GM23338 (cell line): Measurements from ENCODE around the gene KLF7. TPM values are rescaled to one million over a fixed set of nuclear protein-coding genes. Genes with fewer than 3 reads are reported as not detected.

Experiments
- CREB1 ChIP-seq: fragments of 250-450 bp; sonication (Bioruptor Pico); IDR thresholded peaks from 2 replicates; pipeline ENCODE4 v1.5.0; 2020; ENCODE audit warnings: low read depth, mild to moderate bottlenecking, moderate library complexity
- CTCF ChIP-seq, 2 experiments: fragments of 200-600 bp in 1 of 2; sonication (generic) in 1 of 2; conservative IDR thresholded peaks; 2 replicates each; pipeline versions ENCODE4 v1.5.1 to v1.6.1; 2016 to 2017; ENCODE audit warnings: antibody characterized with exemption in 2 of 2, low read depth in 2 of 2, mild to moderate bottlenecking in 2 of 2, moderate library complexity in 1 of 2
- EZH2 ChIP-seq: fragments of 200-600 bp; sonication (generic); IDR thresholded peaks from one replicate; pipeline ENCODE4 v1.8.0; 2017; ENCODE audit warnings: antibody characterized with exemption, mild to moderate bottlenecking, low read depth; ENCODE audit not compliant: unreplicated experiment
- EZH2phosphoT487 ChIP-seq: fragments of 200-600 bp; sonication (generic); IDR thresholded peaks from one replicate; pipeline ENCODE4 v1.8.1; 2018; ENCODE audit warnings: antibody characterized with exemption; ENCODE audit not compliant: unreplicated experiment
- JUNB ChIP-seq: IDR thresholded peaks from one replicate; pipeline ENCODE4 v1.6.1; 2016; ENCODE audit warnings: antibody characterized with exemption; ENCODE audit not compliant: unreplicated experiment
- NANOG ChIP-seq: IDR thresholded peaks from 2 replicates; pipeline ENCODE4 v1.6.1; 2016; ENCODE audit warnings: antibody characterized with exemption, borderline replicate concordance
- POLR2AphosphoS5 ChIP-seq: IDR thresholded peaks from 2 replicates; pipeline ENCODE4 v1.6.1; 2016; ENCODE audit warnings: antibody characterized with exemption, low read depth
- STAT1 ChIP-seq: IDR thresholded peaks from one replicate; pipeline ENCODE4 v1.6.1; 2016; ENCODE audit warnings: antibody characterized with exemption; ENCODE audit not compliant: unreplicated experiment
- ZNF114 ChIP-seq: fragments of 250-450 bp; sonication (Bioruptor Pico); IDR thresholded peaks from 2 replicates; pipeline ENCODE4 v1.5.0; 2020; ENCODE audit warnings: mild to moderate bottlenecking, moderate library complexity
- ZNF331 ChIP-seq: fragments of 250-450 bp; sonication (Bioruptor Pico); IDR thresholded peaks from 2 replicates; pipeline ENCODE4 v1.5.0; 2020; ENCODE audit warnings: low read depth, mild to moderate bottlenecking, moderate library complexity
- ZNF462 ChIP-seq: fragments of 250-450 bp; sonication (Bioruptor Pico); IDR thresholded peaks from 2 replicates; pipeline ENCODE4 v1.5.0; 2020; ENCODE audit warnings: mild to moderate bottlenecking, moderate library complexity
- polyA plus RNA-seq: library from polyadenylated mRNA; unstranded; fragments of >200 nt; fragmentation: Nextera tagmentation; extraction: Ambion mirVana; gene quantifications from 2 replicates; pipeline ENCODE4 v1.2.1, GENCODE V29; 2016
- total RNA-seq: library from RNA; depleted of rRNA; stranded (reverse); fragments of >200 nt; shearing (Covaris generic); gene quantifications from 2 replicates; pipeline ENCODE4 v1.2.3, GENCODE V29; 2014

Gene KLF7
- total and polyA plus RNA-seq, 2 experiments from 2014 or later = 5.7 to 15.4 TPM

DNA sequence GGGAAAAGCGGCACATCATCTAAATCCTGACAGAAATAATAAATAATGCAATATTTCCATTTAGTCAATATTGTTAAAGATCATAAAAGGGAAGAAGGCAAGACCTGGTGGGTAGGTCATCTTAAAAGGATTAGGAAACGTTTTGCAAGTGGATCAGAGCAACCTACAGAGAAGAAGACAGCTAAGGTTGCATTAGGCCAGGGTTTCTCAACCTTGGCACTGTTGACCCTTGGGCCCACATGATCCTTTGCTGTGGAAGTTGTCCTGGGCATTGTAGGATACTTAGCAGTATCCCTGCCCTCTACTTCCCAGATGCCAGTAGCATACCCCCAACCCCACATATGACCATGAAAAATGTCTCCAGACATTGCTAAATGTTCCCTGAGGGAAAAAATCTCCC is 55.0 kb downstream of the KLF7 start (continued):
- TF ChIP-seq ZNF462 (CRISPR knock-in tag) (no peak), POLR2AphosphoS5 (no peak), CTCF (conservative IDR thresholded peaks at IDR 0.05; ENCODE audit: low read depth in 2 of 2) (no peak), STAT1 (no peak), CREB1 (CRISPR knock-in tag) (no peak), EZH2phosphoT487 (no peak), NANOG (no peak), EZH2 (no peak), JUNB (no peak), ZNF114 (CRISPR knock-in tag) (no peak), ZNF331 (CRISPR knock-in tag) (no peak)
